HG03432 (cell line): ENCODE results near the gene C14orf93.
"Not testable (repeated sequence)": the region's sequence is repeated elsewhere in the genome, so short reads cannot be mapped to it uniquely, and the experiment has no call there.

Experiments
- ATAC-seq: cut with Tn5 transposase; IDR thresholded peaks from one replicate; pipeline ENCODE4 v1.9.1; 2021; ENCODE audit warnings: mild to moderate bottlenecking, moderate library complexity; ENCODE audit not compliant: unreplicated experiment

The C14orf93 gene

GRCh38 chr14:22977434-22977683 lies 32.6 kb downstream of the C14orf93 start:
- ATAC-seq: no peak

GRCh38 chr14:22976620-22977433 lies 33.1 kb downstream of the C14orf93 start:
- ATAC-seq: no peak

GRCh38 chr14:22974530-22975313 lies 35.2 kb downstream of the C14orf93 start:
- ATAC-seq: no peak

GRCh38 chr14:22973217-22974032 lies 36.5 kb downstream of the C14orf93 start:
- ATAC-seq: no peak

GRCh38 chr14:22972313-22972930 lies 37.5 kb downstream of the C14orf93 start:
- ATAC-seq: no peak

GRCh38 chr14:22971152-22971551 lies 38.8 kb downstream of the C14orf93 start:
- ATAC-seq: no peak

GRCh38 chr14:22966783-22967269 lies 43.1 kb downstream of the C14orf93 start:
- ATAC-seq: no peak

GRCh38 chr14:22965916-22966782 lies 43.8 kb downstream of the C14orf93 start:
- ATAC-seq: not testable (repeated sequence)

- no peak for ATAC-seq
These were observed 47.8 kb downstream of the C14orf93 start for GRCh38 chr14:22962061-22962676.

- no peak for ATAC-seq
These were observed 54.0 kb downstream of the C14orf93 start for GRCh38 chr14:22955702-22956569.

GRCh38 chr14:22952418-22952817 lies 57.5 kb downstream of the C14orf93 start:
- ATAC-seq: no peak

GRCh38 chr14:22951795-22952194 lies 58.1 kb downstream of the C14orf93 start:
- ATAC-seq: not testable (repeated sequence)

- ATAC-seq: no peak
These were observed 64.3 kb downstream of the C14orf93 start for GRCh38 chr14:22945642-22946041.

GRCh38 chr14:22939684-22940083 lies 70.3 kb downstream of the C14orf93 start:
- no peak for ATAC-seq
